Measurements from ENCODE around the gene NMNAT2. TPM values are rescaled to one million over a fixed set of nuclear protein-coding genes. Genes with fewer than 3 reads are reported as not detected.
"Not testable (repeated sequence)": the region's sequence is repeated elsewhere in the genome, so short reads cannot be mapped to it uniquely, and the experiment has no call there.

The NMNAT2 gene
- total RNA-seq, 2 donors from 2014 or later = 0.60 to 1.1 TPM

- intact Hi-C loops (cut with DNase I) = no loop called here
- no peak for DNase-seq (ENCODE audit: low spot score)
Observed at GRCh38 chr1:183423541-183423940, 5.4 kb upstream of the NMNAT2 start.

- intact Hi-C loops (cut with DNase I) = no loop called here
- DNase-seq (ENCODE audit: low spot score) = no peak
Observed at GRCh38 chr1:183419399-183419798, 1.2 kb upstream of the NMNAT2 start.

- intact Hi-C loops (cut with DNase I) = no loop called here
- no peak for DNase-seq (ENCODE audit: low spot score)
Observed at GRCh38 chr1:183418696-183419095, 516 bp upstream of the NMNAT2 start.

- intact Hi-C loops (cut with DNase I) = no loop called here
- DNase-seq (ENCODE audit: low spot score) = peak; percentile 89
Observed at GRCh38 chr1:183416850-183417771, 1.1 kb downstream of the NMNAT2 start.

GRCh38 chr1:183414365-183414764 lies 3.8 kb downstream of the NMNAT2 start:
- intact Hi-C loops (cut with DNase I) = no loop called here
- DNase-seq (ENCODE audit: low spot score) = no peak

GRCh38 chr1:183411091-183411490 lies 7.1 kb downstream of the NMNAT2 start:
- DNase-seq (ENCODE audit: low spot score) = no peak
- intact Hi-C loops (cut with DNase I) = no loop called here

- intact Hi-C loops (cut with DNase I) = no loop called here
- no peak for DNase-seq (ENCODE audit: low spot score)
Observed at GRCh38 chr1:183407961-183408360, 10.2 kb downstream of the NMNAT2 start.

GRCh38 chr1:183407474-183407873 lies 10.7 kb downstream of the NMNAT2 start:
- intact Hi-C loops (cut with DNase I) = no loop called here
- DNase-seq (ENCODE audit: low spot score) = no peak

- intact Hi-C loops (cut with DNase I) = no loop called here
- no peak for DNase-seq (ENCODE audit: low spot score)
Observed at GRCh38 chr1:183404476-183404875, 13.7 kb downstream of the NMNAT2 start.

GRCh38 chr1:183403498-183403897 lies 14.7 kb downstream of the NMNAT2 start:
- no peak for DNase-seq (ENCODE audit: low spot score)
- intact Hi-C loops (cut with DNase I) = no loop called here

- intact Hi-C loops (cut with DNase I); DNase-seq (ENCODE audit: low spot score): not testable (repeated sequence)
Observed at GRCh38 chr1:183401565-183401964, 16.6 kb downstream of the NMNAT2 start.

GRCh38 chr1:183394435-183394834 lies 23.7 kb downstream of the NMNAT2 start:
- DNase-seq (ENCODE audit: low spot score) = no peak
- intact Hi-C loops (cut with DNase I) = no loop called here

- intact Hi-C loops (cut with DNase I) = no loop called here
- DNase-seq (ENCODE audit: low spot score) = no peak
Observed at GRCh38 chr1:183391863-183392262, 26.3 kb downstream of the NMNAT2 start.

GRCh38 chr1:183390561-183390960 lies 27.6 kb downstream of the NMNAT2 start:
- intact Hi-C loops (cut with DNase I) = no loop called here
- no peak for DNase-seq (ENCODE audit: low spot score)

GRCh38 chr1:183388735-183389134 lies 29.4 kb downstream of the NMNAT2 start:
- no peak for DNase-seq (ENCODE audit: low spot score)

GRCh38 chr1:183385340-183386144 lies 32.6 kb downstream of the NMNAT2 start:
- intact Hi-C loops (cut with DNase I) = no loop called here
- DNase-seq (ENCODE audit: low spot score) = no peak

More at GRCh38 chr1:183388735-183389134, 29.4 kb downstream of the NMNAT2 start:
- intact Hi-C loops (cut with DNase I) = no loop called here

- no peak for DNase-seq (ENCODE audit: low spot score)
- intact Hi-C loops (cut with DNase I) = no loop called here
Observed at GRCh38 chr1:183379951-183380350, 38.2 kb downstream of the NMNAT2 start.

- intact Hi-C loops (cut with DNase I) = no loop called here
- no peak for DNase-seq (ENCODE audit: low spot score)
Observed at GRCh38 chr1:183375381-183375780, 42.8 kb downstream of the NMNAT2 start.

- no peak for DNase-seq (ENCODE audit: low spot score)
- intact Hi-C loops (cut with DNase I) = no loop called here
Observed at GRCh38 chr1:183374825-183375224, 43.4 kb downstream of the NMNAT2 start.

- intact Hi-C loops (cut with DNase I) = no loop called here
- DNase-seq (ENCODE audit: low spot score) = no peak
Observed at GRCh38 chr1:183372586-183373230, 45.5 kb downstream of the NMNAT2 start.
